ENCODE data around the gene FOXK2.

FOXK2 gene

GRCh38 chr17:82613283-82614094, 94.0 kb downstream of the FOXK2 start:
- no peak for DNase-seq

- no peak for DNase-seq
Observed at GRCh38 chr17:82614095-82614631, 94.6 kb downstream of the FOXK2 start.

DNA sequence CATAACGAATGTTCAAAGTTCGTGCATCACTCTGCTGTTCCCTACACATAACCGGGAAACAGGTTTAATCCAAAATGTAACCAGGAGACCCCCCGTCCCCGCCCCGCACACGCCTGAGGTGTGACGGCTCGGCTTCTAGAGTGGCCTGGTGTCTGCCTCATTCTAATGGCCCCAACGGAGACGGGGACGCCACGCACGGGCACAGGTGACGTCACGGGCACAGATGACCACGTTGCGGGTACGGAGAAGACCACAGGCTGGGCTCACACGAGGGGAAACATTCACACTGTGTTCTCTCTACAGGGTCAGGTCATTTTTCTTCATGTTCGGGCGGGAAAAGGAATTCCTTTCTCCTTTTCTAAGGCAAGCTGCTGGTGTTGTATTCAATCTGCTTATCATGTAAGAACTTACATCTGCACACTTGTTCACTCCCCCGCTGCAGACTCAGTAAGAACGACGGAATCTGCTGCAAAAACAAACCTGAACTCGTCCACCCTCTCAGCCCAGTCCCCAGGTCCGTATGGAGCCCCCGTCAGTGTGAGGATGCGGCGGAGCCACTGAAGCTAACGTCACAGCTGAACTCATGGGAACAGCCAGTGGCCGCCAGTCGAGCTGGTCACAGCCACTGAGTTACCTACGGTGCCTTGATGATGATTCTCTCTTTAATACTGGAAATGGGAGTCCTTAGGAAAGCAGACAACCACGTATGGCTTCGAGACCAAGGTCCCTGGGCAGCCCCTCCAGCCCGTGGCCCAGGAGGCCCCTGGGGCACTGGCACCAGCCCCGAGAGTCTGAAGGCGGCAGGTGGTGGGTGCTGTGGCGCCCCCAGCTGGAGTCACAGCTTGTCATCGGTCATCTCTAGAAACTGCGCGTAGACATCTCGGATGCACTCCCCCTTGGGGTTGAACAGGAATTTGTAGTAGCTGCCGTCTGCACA, 95.8 kb downstream of the FOXK2 start:
- DNase-seq = no peak

DNA sequence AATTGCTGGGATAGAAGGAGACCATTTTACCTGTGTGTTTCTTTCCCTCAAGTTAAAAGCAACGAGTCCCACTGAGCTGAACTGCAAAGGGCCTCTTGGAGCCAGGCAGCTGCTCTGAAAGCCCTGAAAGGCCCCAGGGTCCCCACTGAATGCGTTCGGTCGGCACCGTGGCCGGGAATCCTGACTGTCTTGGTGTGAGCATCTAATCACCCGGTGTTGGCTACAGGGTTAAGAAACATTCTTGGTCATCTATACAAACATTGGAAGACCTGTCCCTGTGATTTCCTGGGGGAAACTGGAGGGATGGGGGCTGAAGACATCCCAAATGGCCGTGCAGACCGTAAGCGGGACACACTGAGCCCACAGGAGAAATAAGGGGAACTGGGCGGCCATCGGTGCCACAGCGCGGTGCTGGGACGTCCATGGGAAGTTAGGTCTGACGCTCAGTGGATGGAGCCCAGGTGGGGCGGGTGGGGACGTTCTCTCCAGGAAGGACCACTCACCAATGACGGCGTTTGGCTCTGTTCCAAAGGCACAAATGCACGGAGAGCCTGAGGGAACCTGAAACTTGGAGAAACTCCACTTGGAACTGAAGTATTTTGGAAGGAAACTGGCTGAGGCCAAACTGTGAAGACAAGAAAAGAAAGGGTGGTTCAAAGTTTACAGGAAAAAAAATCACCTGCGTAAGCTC, 96.6 kb downstream of the FOXK2 start:
- DNase-seq = no peak

DNA sequence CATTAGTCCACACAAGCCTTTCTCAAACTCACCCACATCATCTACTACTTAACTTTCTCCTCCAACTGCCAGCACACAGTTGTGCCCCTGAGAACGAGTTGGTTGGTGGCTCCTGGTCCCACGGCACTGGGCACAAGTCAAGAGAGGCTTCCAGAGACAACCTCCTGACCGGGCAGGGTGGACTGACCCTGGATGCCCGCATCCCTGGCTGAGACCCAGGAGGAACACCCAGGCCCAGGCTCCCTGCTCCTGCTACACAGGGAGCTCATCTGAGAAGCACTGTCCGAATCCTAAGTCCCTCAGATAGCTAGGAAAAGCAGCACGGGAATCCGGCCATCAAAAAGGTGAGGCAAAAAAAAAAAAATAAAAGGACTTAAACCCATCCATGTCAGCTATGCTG, 99.7 kb downstream of the FOXK2 start:
- no peak for DNase-seq

GRCh38 chr17:82619641-82620040, 100.1 kb downstream of the FOXK2 start:
- DNase-seq = no peak

DNA sequence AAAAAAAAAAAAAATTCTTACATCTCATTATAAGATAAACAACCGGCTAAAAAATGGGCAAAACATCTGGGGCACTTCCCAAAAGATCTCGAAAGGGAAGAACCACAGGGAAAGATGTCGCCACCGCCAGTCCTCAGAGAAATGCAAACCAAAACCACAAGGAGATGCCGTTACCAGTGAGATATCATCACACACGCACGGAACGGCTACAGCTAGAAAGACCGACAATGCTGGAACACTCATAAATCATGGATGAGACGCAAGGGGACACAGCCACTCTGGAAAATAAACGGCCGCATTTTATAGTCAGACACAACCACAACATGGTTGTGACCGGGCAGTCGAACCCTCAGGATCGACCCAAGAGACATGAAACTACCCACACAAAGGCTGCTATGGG, 104.2 kb downstream of the FOXK2 start:
- DNase-seq = no peak

- no peak for DNase-seq
Observed at GRCh38 chr17:82627405-82627804, 107.9 kb downstream of the FOXK2 start.

- no peak for DNase-seq
Observed at GRCh38 chr17:82629748-82630147, 110.2 kb downstream of the FOXK2 start.

DNA sequence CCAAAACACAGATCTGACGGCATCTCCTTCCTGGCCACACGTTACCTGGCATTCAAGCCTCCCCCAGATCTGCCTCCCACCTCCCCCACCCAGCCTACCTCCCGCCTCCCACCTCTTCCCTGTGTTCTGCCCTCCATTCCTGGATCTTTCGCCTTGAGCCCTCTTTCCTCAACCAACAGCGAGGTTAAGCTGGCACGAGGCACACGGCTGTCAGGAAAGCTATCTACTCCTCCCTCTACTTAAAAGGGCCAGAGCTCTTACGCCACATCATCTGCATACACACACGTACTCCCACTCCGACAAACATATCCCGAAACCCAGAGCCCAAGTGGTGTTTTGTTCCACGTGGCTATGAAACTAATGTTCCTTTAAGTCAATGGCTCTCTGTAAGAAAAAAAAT, 110.7 kb downstream of the FOXK2 start:
- DNase-seq = no peak

DNA sequence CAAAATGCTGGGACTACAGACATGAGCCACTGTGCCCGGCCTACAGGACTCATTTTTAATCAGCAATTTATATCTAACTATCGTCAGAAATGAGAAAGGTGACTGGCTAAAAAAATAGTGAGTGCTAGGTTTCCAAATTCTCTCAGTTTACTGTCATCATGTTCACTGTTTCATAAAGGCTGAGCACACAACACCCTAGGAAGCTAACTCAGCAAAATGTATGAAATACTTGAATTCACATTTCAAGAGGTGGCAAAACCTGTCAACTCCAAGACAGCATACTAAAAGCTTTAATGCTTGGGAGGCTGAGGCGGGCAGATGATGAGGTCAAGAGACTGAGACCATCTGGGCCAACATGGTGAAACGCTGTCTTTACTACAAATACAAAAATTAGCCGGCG, 112.0 kb downstream of the FOXK2 start:
- no peak for DNase-seq

DNA sequence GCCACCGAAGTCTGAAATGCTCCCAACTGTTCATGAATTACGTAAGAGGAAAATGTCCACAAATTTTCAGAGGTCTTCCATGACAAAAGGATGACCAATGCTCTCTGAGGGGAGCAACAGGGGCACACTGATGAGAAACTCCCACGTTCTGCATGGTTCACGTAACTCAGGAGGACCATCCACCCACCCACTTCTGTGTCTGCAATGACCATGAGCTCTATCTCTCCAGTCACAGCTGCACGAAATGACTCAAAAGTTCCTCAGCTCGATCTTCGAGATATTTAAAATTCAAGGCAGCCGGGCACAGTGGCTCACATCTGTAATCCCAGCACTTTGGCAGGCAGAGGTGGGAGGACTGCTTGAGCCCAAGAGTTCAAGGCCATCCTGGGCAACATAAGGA, 112.9 kb downstream of the FOXK2 start:
- no peak for DNase-seq

DNA sequence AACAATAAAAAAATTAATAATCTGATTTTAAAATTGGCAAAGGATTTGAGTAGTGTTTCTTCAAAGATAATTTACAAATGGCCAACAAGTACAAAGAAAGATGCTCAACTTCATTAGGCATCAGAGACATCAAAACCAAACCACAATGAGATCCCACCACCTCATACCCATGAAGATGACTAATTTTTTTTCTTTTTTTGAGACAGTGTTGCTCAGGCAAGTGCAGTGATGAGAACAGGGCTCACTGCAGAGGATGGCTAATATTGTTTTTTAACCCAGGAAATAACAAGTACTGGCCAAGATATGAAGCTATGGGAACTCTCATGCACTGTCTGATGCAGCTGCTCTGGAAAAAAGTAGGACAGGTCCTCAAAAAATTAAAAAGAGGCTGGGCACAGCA, 113.8 kb downstream of the FOXK2 start:
- no peak for DNase-seq

- no peak for DNase-seq
Observed at GRCh38 chr17:82636626-82637598, 117.4 kb downstream of the FOXK2 start.

- DNase-seq = no peak
Observed at GRCh38 chr17:82638183-82638773, 118.7 kb downstream of the FOXK2 start.

DNA sequence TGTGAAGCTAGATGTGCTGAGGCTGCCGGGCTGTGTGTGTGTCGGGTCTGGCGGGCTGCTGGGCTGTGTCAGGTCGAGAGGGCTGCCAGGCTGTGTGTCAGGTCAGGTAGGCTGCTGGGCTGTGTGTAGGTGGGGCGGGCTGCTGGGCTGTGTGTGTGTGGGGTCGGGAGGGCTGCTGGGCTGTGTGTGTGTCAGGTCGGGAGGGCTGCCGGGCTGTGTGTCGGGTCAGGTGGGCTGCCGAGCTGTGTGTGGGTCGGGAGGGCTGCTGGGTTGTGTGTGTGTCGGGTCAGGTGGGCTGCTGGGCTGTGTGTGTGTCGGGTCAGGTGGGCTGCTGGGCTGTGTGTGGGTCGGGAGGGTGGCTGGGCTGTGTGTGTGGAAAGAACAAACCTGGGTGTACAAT, 120.1 kb downstream of the FOXK2 start:
- no peak for DNase-seq

DNA sequence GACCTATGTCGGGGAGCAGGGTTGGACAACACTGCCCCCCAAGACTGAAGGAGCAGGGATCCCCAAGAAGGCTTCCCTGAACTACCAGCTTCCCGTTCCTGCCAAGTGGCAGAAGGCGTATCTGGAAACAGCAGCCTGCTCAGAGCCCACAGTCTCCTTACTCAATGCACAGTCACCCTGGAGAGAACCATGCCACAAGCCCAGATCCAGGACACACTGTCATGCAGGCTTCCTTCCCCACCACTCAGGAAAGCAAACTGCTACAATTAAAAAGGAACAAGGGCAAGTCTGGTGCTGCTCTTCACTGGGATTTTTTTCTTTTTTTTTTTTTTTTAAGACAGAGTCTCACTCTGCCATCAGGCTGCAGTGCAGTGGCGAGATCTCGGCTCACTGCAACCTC, 120.5 kb downstream of the FOXK2 start:
- no peak for DNase-seq

GRCh38 chr17:82642022-82642421, 122.5 kb downstream of the FOXK2 start:
- no peak for DNase-seq

DNA sequence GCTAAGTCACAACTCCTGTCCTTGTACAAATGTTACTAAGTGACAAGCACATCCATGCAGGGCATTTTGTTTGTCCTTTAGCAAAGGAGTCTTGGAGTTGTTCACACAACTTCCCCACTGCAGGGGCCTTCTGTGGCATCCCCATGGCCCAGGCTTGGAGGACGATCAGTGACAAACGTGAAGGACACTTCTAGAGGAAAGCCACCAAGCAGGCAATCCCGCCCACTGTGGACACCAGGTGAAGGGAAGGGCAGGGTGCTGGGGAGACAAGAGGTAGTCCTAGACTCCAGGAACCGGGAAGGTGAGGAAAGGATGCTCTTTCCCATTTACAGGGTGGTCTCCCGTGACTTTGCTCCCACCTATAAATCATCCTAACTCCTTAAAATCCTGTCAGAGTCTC, 124.6 kb downstream of the FOXK2 start:
- no peak for DNase-seq

DNA sequence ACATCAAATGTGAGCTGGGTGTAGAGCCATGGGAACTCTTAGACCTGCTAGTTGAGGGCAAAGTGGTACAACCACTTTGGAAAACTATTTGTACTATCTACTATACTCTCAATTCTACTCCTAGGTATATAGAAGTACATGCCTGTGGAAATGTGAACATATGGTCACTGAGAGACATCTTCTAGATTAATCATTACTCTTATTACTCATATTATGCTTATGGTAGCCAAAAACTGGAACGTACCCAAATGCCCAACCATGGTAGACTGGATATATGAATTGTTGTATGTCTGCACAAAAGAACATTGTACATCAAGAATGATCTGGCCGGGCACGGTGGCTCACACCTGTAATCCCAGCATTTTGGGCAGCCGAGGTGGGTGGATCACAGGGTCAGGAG, 126.0 kb downstream of the FOXK2 start:
- no peak for DNase-seq

DNA sequence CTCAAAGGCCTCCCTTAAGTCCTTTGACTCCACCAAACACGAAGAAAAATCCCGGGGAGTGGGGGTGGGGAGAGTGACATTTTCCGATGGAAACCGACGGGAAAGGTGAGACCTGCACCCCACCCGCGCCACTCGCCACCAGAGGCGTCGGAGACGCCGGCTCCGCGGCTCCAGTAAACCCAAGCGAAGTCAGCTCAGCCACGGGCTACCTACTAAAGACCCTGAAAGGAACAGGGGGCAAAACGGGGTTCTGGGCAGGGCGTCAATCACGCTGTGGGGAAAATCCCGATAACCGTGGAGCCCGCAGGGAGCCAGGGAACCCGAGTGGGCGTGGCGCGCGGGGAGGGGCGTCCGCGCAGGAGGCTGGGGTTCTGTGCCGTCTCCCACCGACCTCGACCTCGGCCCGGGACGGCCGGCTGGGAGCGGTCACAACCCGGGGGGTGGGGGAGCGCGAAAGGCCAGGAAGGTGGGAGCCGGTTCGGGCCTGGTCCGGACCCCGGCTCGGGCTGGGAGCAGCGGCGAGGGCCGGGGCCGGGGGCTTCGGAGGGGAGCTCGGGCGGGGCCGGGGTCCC, 128.1 kb downstream of the FOXK2 start:
- no peak for DNase-seq
